Activated effector memory CD4-positive, alpha-beta T cell treated with Interleukin-2 at 50 U/mL for 16 hours (primary cell): Measurements from ENCODE around the gene DPM3.
A peak's percentile ranks its signal among the peaks of the same experiment; 100 is the strongest.
"Not testable (repeated sequence)": the region's sequence is repeated elsewhere in the genome, so short reads cannot be mapped to it uniquely, and the experiment has no call there.

Source experiments
- DNase-seq: peaks from one replicate; pipeline ENCODE4 v3.0.0-alpha.2; 2020

DPM3 gene

GRCh38 chr1:155174324-155175280 is 34.3 kb upstream of the DPM3 start:
- DNase-seq, result peak; percentile 43

- DNase-seq, result peak; percentile 49
These were observed 33.4 kb upstream of the DPM3 start, which contains the start of gene TRIM46 for GRCh38 chr1:155173478-155174323. TRIM46 (plus strand) TSS chr1:155173849; CDS start chr1:155173967, 118 bp downstream.

GRCh38 chr1:155172732-155173477 is 32.6 kb upstream of the DPM3 start, which contains the start of gene KRTCAP2:
KRTCAP2 (minus strand) TSS chr1:155173304; CDS start chr1:155173224, 80 bp downstream.
- DNase-seq, result peak; percentile 90

GRCh38 chr1:155171836-155172731 is 31.8 kb upstream of the DPM3 start:
- no peak for DNase-seq

GRCh38 chr1:155170806-155171205 is 30.5 kb upstream of the DPM3 start:
- DNase-seq, result no peak

DNA sequence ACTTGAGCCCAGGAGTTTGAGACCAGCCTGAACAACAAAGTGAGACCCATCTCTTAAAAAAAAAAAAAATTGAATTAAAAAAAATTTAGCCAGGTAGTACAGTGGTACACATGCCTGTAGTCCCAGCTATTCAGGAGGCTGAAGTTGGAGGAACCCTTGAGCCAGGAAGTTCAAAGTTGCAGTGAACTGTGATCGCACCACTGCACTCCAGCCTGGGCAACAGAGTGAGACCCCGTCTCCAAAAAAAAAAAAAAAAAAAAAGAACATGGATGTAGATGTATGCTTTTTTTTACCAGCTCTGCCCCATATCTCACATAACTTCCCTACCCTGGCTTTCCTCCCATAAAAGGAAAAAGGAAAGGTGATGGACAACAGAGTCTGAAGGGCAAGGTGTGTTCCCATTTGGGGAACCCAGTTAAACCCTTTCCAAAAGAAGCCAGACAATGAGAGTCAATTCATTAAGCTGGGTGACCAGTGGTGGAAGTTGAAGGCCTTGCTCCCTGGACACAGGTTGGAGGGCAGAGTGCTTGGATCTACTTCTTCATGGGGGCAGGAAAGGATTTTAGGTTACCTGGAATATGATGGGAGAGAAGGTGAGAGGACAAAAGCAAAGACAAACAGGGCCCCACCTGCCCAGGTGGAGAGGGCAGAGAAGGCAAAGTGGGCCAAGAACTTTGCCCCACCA is 29.9 kb upstream of the DPM3 start:
- DNase-seq, result no peak

DNA sequence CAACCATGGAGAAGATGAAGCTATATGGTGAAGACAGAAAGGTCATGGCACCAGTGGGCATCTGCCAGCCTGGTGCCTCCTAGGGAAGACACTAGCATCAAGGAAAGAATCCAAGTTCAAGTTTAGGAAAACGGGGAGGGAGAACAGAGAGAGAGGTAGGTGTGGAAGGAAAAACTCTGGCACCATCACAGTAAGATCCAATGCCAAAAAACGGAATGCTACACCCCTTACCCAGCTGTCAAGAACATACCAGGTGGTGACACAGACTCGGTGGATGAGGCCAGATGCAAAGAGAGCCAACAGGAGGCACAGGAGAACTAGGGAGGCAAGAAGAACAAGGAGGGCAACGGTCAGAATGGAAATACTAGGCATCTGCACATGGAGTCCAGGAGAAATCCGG is 29.2 kb upstream of the DPM3 start:
- no peak for DNase-seq

- no peak for DNase-seq
These were observed 28.3 kb upstream of the DPM3 start for GRCh38 chr1:155168456-155169210.

DNA sequence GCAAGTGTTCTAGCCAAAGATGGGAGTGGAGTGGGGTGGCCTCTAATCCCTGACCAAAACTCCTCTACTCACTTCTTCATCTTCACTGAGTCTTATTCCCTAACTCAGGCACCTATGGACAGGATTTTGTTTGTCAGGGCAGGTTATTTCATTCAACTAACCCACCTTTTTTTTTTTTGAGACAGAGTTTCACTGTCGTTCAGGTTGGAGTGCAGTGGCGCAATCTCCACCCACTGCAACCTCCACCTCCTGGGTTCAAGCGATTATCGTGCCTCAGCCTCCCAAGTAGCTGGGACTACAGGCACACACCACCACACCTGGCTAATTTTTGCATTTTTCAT is 27.7 kb upstream of the DPM3 start:
- not testable (repeated sequence) for DNase-seq

DNA sequence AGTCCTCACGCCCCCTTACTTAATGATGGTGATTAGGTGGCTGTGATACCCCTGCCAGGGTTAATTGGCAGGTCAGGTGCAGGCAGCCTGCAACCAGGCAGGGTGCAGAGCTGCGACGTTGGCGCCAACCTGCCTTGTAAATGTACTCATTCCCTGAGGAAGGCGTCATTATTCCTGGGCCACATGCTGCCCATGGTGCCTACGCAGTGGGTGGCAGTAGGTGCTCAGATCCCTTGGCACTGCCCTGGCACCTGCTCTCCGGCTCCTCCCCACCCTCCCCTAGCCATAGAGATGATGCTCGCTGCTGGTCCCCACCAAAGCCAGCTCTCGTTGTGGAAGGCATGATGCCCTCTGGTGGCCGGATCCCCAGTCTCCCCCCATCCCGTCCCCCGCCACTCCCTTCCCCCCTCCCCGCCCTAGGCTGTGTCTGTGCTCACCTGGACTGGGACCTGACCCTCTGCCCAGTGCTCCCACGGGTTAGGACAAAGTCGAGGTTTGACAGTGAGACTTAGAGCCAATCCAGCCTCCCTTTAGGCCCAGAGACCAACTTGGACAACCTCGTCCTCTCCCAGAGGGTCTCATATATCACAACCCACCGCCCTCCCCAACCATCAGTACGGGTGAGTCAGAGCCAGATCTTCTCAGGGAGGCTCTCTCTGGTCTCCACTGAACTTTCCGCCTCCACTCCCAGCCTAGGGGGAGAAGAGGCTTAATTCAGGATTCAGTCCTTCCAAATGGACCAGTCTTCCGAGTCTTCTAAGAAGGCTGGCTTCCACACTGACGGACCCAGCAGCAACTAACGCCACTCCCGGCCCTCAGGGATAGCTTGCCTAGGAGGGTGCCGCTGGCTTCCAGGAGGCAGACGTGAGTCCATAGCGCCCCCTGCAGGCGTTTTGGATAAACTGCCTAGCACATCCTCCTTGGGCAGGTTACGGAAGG is 27.1 kb upstream of the DPM3 start:
- peak; percentile 71 for DNase-seq

- no peak for DNase-seq
These were observed 26.3 kb upstream of the DPM3 start for GRCh38 chr1:155166471-155167165.

- no peak for DNase-seq
These were observed 25.7 kb upstream of the DPM3 start for GRCh38 chr1:155166051-155166470.

- DNase-seq, result not testable (repeated sequence)
These were observed 24.3 kb upstream of the DPM3 start for GRCh38 chr1:155164625-155165024.

- not testable (repeated sequence) for DNase-seq
These were observed 23.5 kb upstream of the DPM3 start for GRCh38 chr1:155163785-155164184.

DNA sequence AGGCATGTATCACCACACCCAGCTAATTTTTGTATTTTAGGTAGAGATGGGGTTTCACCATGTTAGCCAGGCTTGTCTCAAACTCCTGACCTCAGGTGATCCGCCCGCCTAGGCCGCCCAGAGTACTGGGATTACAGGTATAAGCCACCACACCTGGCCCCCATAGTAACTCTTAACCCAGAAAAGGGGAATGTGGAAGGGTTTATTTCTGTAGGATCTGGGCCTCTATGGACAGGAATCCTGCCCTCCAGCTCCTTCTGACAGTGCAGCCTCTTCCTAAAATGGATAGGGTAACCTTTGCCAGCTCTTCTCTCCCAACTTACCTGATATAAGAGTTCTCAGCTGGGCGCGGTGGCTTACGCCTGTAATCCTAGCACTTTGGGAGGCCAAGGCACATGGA is 22.3 kb upstream of the DPM3 start:
- not testable (repeated sequence) for DNase-seq

GRCh38 chr1:155160128-155160527 is 19.8 kb upstream of the DPM3 start:
- DNase-seq, result no peak

GRCh38 chr1:155158991-155159390 is 18.7 kb upstream of the DPM3 start:
- DNase-seq, result no peak

DNA sequence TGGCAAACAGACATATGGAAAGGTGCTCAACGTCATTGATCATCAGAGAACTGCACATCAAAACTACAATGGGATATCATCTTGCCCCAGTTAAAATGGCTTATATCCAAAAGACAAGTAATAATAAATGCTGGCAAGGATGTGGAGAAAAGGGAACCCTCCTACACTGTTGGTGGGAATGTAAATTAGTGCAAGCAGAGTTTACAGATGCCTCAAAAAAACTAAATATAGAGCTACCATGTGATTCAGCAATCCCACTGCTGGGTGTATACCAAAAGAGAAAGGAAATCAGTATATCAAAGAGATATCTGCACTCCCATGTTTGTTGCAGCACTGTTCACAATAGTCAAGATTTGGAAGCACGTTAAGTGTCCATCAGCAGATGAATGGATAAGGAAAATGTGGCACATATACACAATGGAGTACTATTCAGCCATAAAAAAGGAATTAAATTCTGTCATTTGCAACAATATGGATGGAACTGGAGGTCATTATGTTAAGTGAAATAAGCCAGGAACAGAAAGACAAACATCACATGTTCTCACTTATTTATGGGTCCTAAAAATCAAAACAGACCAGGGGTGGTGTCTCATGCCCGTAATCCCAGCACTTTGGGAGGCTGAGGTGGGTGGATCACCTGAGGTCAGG is 15.8 kb upstream of the DPM3 start:
- not testable (repeated sequence) for DNase-seq
